Retinal pigment epithelial cell (primary cell): ENCODE measurements around the gene PTPN22.

Experiments
- DNase-seq: peaks from one replicate; pipeline ENCODE4 v3.0.0-alpha.2; 2010; ENCODE audit warnings: low read depth
- H3K4me3 ChIP-seq: 2 replicates; pipeline ENCODE4 v1.5.1; 2011; ENCODE audit warnings: mild to moderate bottlenecking, low read length, control low read depth, moderate library complexity
- TF ChIP-seq, protein P1 (sequence below): conservative IDR thresholded peaks from 2 replicates; pipeline ENCODE4 v1.5.1; 2011; ENCODE audit warnings: low read depth, low read length, control low read depth, inconsistent platforms

PTPN22 gene

DNA sequence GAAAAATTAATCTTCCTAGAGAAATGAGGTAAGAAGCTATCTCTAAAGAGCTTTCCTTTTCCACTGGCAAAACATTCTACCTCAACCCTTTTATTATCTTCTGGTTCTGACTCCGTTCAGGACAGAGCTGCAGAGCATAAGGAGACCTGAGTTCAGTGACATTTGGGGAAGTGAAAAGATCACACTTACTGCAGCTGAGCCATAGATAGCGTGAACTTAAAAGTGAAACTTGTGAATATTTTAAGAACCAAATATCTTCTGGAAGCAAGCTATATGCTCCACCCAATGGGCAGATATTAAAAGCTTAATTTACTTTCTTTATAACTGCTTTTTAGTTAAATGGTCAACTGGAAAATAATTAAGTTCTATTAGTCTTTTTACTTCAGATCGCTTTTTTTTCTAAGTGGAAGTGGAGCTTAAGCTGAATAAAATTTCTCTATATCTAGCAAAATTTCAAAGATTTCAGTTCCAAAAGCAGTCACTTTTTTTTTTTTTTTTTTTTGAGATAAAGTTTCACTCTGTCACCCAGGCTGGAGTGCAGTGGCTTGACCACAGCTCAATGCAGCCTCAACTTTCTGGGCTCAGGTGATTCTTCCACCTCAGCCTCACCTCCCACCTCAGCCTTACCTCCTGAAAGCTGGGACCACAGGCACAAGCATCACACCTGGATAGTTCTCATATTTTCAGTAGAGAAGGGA is 11.9 kb downstream of the PTPN22 start:
- H3K4me3 ChIP-seq = no peak overlapping the region
- TF ChIP-seq, protein P1, sequence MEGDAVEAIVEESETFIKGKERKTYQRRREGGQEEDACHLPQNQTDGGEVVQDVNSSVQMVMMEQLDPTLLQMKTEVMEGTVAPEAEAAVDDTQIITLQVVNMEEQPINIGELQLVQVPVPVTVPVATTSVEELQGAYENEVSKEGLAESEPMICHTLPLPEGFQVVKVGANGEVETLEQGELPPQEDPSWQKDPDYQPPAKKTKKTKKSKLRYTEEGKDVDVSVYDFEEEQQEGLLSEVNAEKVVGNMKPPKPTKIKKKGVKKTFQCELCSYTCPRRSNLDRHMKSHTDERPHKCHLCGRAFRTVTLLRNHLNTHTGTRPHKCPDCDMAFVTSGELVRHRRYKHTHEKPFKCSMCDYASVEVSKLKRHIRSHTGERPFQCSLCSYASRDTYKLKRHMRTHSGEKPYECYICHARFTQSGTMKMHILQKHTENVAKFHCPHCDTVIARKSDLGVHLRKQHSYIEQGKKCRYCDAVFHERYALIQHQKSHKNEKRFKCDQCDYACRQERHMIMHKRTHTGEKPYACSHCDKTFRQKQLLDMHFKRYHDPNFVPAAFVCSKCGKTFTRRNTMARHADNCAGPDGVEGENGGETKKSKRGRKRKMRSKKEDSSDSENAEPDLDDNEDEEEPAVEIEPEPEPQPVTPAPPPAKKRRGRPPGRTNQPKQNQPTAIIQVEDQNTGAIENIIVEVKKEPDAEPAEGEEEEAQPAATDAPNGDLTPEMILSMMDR = no peak
- DNase-seq = no peak

DNA sequence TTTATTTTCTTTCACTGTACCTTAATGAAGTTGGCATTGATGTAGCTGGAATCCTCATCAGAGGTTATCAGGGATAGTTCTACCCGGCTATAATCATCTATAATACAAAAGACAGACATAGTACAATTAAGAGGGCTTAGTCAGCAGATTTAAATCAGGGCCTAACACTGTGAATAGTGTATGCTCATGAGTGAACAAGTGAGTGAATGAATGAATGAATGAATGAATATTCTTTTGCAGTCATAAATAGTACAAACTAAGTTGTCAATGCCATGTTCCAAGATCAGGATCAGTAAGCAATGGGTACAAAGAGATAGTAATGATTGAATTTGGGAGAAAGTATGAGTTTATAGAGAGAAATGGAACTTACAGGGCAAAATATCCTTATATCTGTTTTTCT is 12.5 kb downstream of the PTPN22 start:
- no peak overlapping the region for H3K4me3 ChIP-seq
- TF ChIP-seq, protein P1 = no peak

DNA sequence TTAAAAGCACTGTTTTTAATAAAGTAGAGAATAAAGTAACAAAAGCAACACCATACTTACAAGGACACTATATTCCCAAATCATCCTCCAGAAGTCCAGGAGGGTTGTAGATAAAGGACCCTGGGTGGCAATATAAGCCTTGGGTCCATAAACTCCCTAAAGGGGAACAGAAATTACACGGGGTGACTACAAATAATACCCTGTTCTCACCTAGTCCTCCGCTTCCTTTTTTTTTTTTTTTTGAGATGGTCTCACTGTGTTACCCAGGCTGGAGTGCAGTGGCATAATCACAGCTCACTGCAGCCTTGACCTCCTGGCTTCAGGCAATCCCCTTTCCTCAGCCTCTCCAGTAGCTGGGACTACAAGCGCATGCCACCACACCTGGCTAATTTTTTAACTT is 13.1 kb downstream of the PTPN22 start:
- H3K4me3 ChIP-seq = no peak overlapping the region
- DNase-seq = no peak

More for the DNA sequence above, 12.5 kb downstream of the PTPN22 start:
- no peak for DNase-seq

DNA sequence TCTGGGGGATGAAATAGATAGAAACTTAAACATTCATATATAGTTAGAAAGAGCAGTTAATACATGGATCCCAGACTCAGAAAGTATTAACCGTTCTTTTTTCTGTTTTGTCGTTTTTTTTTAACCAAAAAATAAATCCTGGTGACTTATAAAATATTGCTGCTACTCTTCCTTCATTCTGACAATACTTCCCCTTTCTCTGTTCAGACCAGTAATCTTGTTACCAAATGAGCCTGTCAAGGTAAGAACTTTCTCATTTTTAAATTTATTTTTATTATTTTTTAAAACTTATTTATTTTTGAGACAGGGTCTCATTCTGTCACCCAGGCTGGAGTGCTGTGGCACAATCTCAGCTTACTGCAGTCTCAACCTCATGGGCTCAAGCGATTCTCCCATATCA is 13.7 kb downstream of the PTPN22 start:
- no peak for DNase-seq
- TF ChIP-seq, protein P1 = no peak
- H3K4me3 ChIP-seq = no peak overlapping the region

More for the DNA sequence above, 13.1 kb downstream of the PTPN22 start:
- TF ChIP-seq, protein P1 = no peak

DNA sequence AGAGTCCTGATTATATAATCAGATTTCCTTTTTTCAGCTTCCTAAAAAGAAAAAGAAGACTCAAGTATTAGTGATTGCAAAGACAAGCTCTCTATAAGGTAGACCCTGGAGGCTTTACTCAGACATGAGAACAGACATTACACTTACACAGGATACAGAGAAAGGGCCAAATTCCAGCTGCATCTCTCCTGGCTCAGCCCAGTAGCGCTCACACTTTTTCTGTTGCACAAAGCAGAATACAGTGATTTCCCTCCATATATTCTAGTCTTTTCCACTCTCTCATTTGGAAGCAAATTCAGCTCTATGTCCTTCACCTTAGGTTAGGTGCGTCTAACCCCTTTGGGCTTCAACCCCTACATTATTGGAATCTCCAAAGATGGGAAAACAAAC is 15.1 kb downstream of the PTPN22 start:
- no peak for DNase-seq
- H3K4me3 ChIP-seq = no peak overlapping the region

DNA sequence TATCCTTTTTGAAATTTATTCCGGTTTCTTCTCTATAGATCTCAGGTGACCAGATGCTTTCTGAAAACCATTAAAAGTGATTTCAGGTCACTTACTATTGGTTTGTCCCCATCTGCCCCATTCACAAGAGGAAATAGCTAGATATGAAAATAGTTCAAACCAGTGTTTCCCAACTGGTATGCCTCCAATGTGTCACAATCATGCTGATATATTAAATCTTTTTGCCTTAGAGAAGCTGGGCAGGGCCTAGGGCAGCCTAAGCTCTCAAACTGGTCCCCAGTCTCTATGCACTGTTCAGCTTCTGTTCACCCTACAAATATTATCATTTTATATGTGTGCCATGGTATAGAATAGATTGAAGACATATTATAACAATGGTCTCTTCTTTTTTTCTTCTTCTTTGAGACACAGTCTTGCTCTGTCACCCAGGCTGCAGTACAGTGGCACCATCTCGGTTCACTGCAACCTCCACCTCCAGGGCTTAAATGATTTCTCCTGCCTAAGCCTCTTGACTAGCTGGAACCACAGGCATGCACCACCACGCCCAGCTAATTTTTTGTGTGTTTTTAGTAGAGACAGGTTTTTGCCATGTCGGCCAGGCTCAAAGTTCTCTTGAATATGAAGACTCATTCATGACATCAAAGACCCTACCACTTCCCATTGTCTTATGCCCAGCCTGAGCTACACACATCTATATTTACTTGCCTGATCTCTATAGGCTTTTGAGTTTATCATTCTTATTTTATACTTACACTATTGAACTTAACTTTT is 15.7 kb downstream of the PTPN22 start:
- DNase-seq = no peak
- TF ChIP-seq, protein P1 = no peak
- H3K4me3 ChIP-seq = no peak overlapping the region

More for the DNA sequence above, 15.1 kb downstream of the PTPN22 start:
- TF ChIP-seq, protein P1 = no peak
